Kidney (tissue), 14 donors: ENCODE data around the gene CDK5RAP2. TPM values are rescaled to one million over a fixed set of nuclear protein-coding genes. Genes with fewer than 3 reads are reported as not detected.

Experiments
- DNase-seq, 5 donors: peaks; one replicate each; pipeline ENCODE4 v3.0.0-alpha.2; 2013 to 2020
- FAIRE-seq: peaks from 2 replicates; lab custom pipeline; 2012; peaks lifted over from hg19 to GRCh38; lab: Jason Lieb, UNC
- H3K27ac ChIP-seq, 2 donors: one replicate each; pipeline ENCODE4 v1.7.0; 2013; ENCODE audit warnings: low read depth in 2 of 2, low read length in 2 of 2, inconsistent platforms in 1 of 2
- H3K27me3 ChIP-seq: one replicate; pipeline ENCODE4 v1.7.1; 2013; ENCODE audit warnings: low read length, inconsistent platforms; ENCODE audit not compliant: control insufficient read depth, insufficient read depth
- H3K36me3 ChIP-seq, 3 donors: one replicate each; pipeline versions ENCODE4 v1.7.0 to v1.7.1; 2013; ENCODE audit warnings: low read length in 3 of 3, control low read depth in 1 of 3, inconsistent platforms in 1 of 3; ENCODE audit not compliant: insufficient read depth in 3 of 3, control insufficient read depth in 2 of 3
- H3K4me1 ChIP-seq, 3 donors: one replicate each; pipeline versions ENCODE4 v1.7.0 to v1.7.1; 2013; ENCODE audit warnings: low read length in 3 of 3, inconsistent platforms in 1 of 3, low read depth in 1 of 3; ENCODE audit not compliant: control insufficient read depth in 2 of 3, insufficient read depth in 2 of 3
- H3K4me3 ChIP-seq, 3 donors: one replicate each; pipeline versions ENCODE4 v1.7.0 to v1.8.1; 2013; ENCODE audit warnings: low read length in 3 of 3, control low read depth in 1 of 3, inconsistent platforms in 1 of 3
- H3K9ac ChIP-seq, 3 donors: one replicate each; pipeline versions ENCODE4 v1.7.0 to v1.7.1; 2013; ENCODE audit warnings: low read length in 3 of 3, control low read depth in 1 of 3, inconsistent platforms in 1 of 3
- H3K9me3 ChIP-seq, 3 donors: one replicate each; pipeline versions ENCODE4 v1.7.0 to v1.7.1; 2013; ENCODE audit warnings: low read length in 3 of 3, control low read depth in 1 of 3, inconsistent platforms in 1 of 3; ENCODE audit not compliant: control insufficient read depth in 2 of 3, insufficient read depth in 1 of 3
- CTCF ChIP-seq: IDR thresholded peaks from 3 replicates; pipeline ENCODE4 v1.5.1; 2012; ENCODE audit warnings: mild to moderate bottlenecking, moderate library complexity, borderline replicate concordance; ENCODE audit not compliant: insufficient read depth; ENCODE audit errors: extremely low read depth
- intact Hi-C: fragments of 100-400 bp; cut with DNase I; formaldehyde crosslinking; loops from one replicate; pipeline ENCODE4 v1.11.1; 2022
- polyA plus RNA-seq: library from polyadenylated mRNA; stranded (reverse); fragments of 350-450 nt; fragmentation: Illumina TruSeq; extraction: RNeasy Lipid Tissue Mini Kit (QIAGEN cat#74804); gene quantifications from one replicate; pipeline ENCODE4 v1.2.3, GENCODE V29; 2014; ENCODE audit warnings: low read depth, low replicate concordance; ENCODE audit not compliant: insufficient read depth
- total RNA-seq: library from RNA; stranded (reverse); fragmentation: NEBNext Ultra II Directional; extraction: Animal tissue kit (Norgen Biotek cat#: 25700); gene quantifications from one replicate; pipeline ENCODE4 v1.2.1, GENCODE V29; 2021
- donor health status: control.
- donor health status: control.
- donor health status: control.
- donor health status: control.
- donor health status: control.
- donor health status: DM: yes; HTN: yes; CAD: no.
- donor health status: Normal renal cell carcinoma (clear cell type).

Gene CDK5RAP2
- total and polyA plus RNA-seq, 2 donors from 2014 or later: 20.9 to 35.3 TPM

- TF ChIP-seq CTCF: no peak
- Histone ChIP-seq H3K9ac (no peak overlapping the region), H3K9me3 (no peaks in the 10 kb centered on the region), H3K27ac (no peak overlapping the region), H3K4me3 (no peak overlapping the region), H3K27me3 (no peaks in the 10 kb centered on the region), H3K36me3 (peaks cover 10 to 12% (median 12%) of the 10 kb centered on the region in 3 donors), H3K4me1 (no peaks in the 10 kb centered on the region)
- FAIRE-seq (no peak), DNase-seq (no peak)
- intact Hi-C loops: no loop called here
These were observed 38.0 kb downstream of the CDK5RAP2 start for GRCh38 chr9:120541921-120542320.

- no peaks in the 10 kb centered on the region for H3K27me3 ChIP-seq
- no peaks in the 10 kb centered on the region for H3K9me3 ChIP-seq
- peaks cover 8 to 21% (median 10%) of the 10 kb centered on the region in 3 donors for H3K36me3 ChIP-seq
- no peak overlapping the region for H3K27ac ChIP-seq
- no peak overlapping the region for H3K4me3 ChIP-seq
- intact Hi-C loops: no loop called here
- no peak overlapping the region for H3K9ac ChIP-seq
- FAIRE-seq (no peak), DNase-seq (no peak)
- no peaks in the 10 kb centered on the region for H3K4me1 ChIP-seq
- TF ChIP-seq CTCF: no peak
These were observed 40.0 kb downstream of the CDK5RAP2 start for GRCh38 chr9:120539951-120540350.

- no peaks in the 10 kb centered on the region for H3K27me3 ChIP-seq
- intact Hi-C loops: no loop called here
- no peaks in the 10 kb centered on the region for H3K4me1 ChIP-seq
- DNase-seq (peak in 1 of 5 donors; percentile 3), FAIRE-seq (no peak)
- no peak for TF ChIP-seq CTCF
- peaks cover 8 to 12% (median 10%) of the 10 kb centered on the region in 3 donors for H3K36me3 ChIP-seq
- H3K4me3 ChIP-seq: no peak overlapping the region
- H3K9me3 ChIP-seq: no peaks in the 10 kb centered on the region
- H3K9ac ChIP-seq: no peak overlapping the region
- H3K27ac ChIP-seq: no peak overlapping the region
These were observed 41.6 kb downstream of the CDK5RAP2 start for GRCh38 chr9:120538339-120538738.
